HepG2 (cell line): Measurements from ENCODE around the gene NPPB. TPM values are rescaled to one million over a fixed set of nuclear protein-coding genes. Genes with fewer than 3 reads are reported as not detected.

Experiments used
- AGO2 ChIP-seq: fragments of 200-400 bp; formaldehyde crosslinking; optimal IDR thresholded peaks from 2 replicates; pipeline ENCODE3; 2017; ENCODE audit warnings: mild to moderate bottlenecking, low read depth, low read length, moderate library complexity
- CENPBD1 ChIP-seq: sonication (generic); formaldehyde crosslinking; IDR thresholded peaks from 2 replicates; pipeline ENCODE4 v1.8.0; 2022; ENCODE audit warnings: missing genetic modification reagents, low read depth, mild to moderate bottlenecking, borderline replicate concordance
- HNF4A ChIP-seq: sonication (generic); formaldehyde crosslinking; IDR thresholded peaks from 2 replicates; pipeline ENCODE4 v1.4.0; 2020; ENCODE audit warnings: missing genetic modification reagents
- KDM6A ChIP-seq: IDR thresholded peaks from 2 replicates; pipeline ENCODE4 v1.6.1; 2016; ENCODE audit warnings: low read depth
- MXD3 ChIP-seq: IDR thresholded peaks from 2 replicates; pipeline ENCODE4 v1.6.1; 2016; ENCODE audit warnings: mild to moderate bottlenecking, missing biosample characterization, missing genetic modification reagents
- NAIF1 ChIP-seq: sonication (generic); formaldehyde crosslinking; IDR thresholded peaks from 2 replicates; pipeline ENCODE4 v1.5.0; 2020; ENCODE audit warnings: mild to moderate bottlenecking, missing genetic modification reagents, borderline replicate concordance
- NBN ChIP-seq: fragments of 450-650 bp; conservative IDR thresholded peaks from 2 replicates; pipeline ENCODE4 v1.6.1; 2017
- PITX1 ChIP-seq: sonication (generic); formaldehyde crosslinking; IDR thresholded peaks from 2 replicates; pipeline ENCODE4 v1.5.1; 2020; ENCODE audit warnings: mild to moderate bottlenecking, missing genetic modification reagents
- SIX1 ChIP-seq: sonication (generic); formaldehyde crosslinking; IDR thresholded peaks from 2 replicates; pipeline ENCODE4 v1.4.0; 2020; ENCODE audit warnings: missing genetic modification reagents, borderline replicate concordance
- SNRNP70 ChIP-seq: fragments of 200-400 bp; formaldehyde crosslinking; IDR thresholded peaks from 2 replicates; pipeline ENCODE4 v1.6.1; 2017; ENCODE audit warnings: mild to moderate bottlenecking, low read depth, low read length, moderate library complexity
- SRF ChIP-seq: IDR thresholded peaks from 2 replicates; pipeline ENCODE4 v1.6.1; 2011; ENCODE audit warnings: mild to moderate bottlenecking, low read depth, low read length, moderate library complexity
- THAP11 ChIP-seq: IDR thresholded peaks from 2 replicates; pipeline ENCODE4 v1.6.1; 2016; ENCODE audit warnings: missing biosample characterization, missing genetic modification reagents
- ZNF274 ChIP-seq: sonication (generic); formaldehyde crosslinking; IDR thresholded peaks from 2 replicates; pipeline ENCODE4 v1.5.1; 2020; ENCODE audit warnings: mild to moderate bottlenecking, missing genetic modification reagents
- ZNF432 ChIP-seq: sonication (generic); formaldehyde crosslinking; IDR thresholded peaks from 2 replicates; pipeline ENCODE4 v1.5.0; 2020; ENCODE audit warnings: missing genetic modification reagents, mild to moderate bottlenecking, borderline replicate concordance
- ZNF713 ChIP-seq: sonication (generic); formaldehyde crosslinking; IDR thresholded peaks from 2 replicates; pipeline ENCODE4 v1.4.0; 2020; ENCODE audit warnings: mild to moderate bottlenecking, missing genetic modification reagents
- ZNF720 ChIP-seq: sonication (generic); formaldehyde crosslinking; IDR thresholded peaks from 2 replicates; pipeline ENCODE4 v1.4.0; 2020; ENCODE audit warnings: missing genetic modification reagents
- ZSCAN31 ChIP-seq: sonication (generic); formaldehyde crosslinking; IDR thresholded peaks from 2 replicates; pipeline ENCODE4 v1.5.0; 2020; ENCODE audit warnings: low read depth, mild to moderate bottlenecking, missing genetic modification reagents
- polyA plus RNA-seq, 8 experiments: library from polyadenylated mRNA; depleted of rRNA in 3 of 8; stranded (reverse) in 7 of 8; unstranded in 1 of 8; fragments of >200 nt; fragmentation: Illumina TruSeq in 4 of 8; extraction: Trizol in 4 of 8; gene quantifications; 2 replicates each; pipeline versions ENCODE4 v1.2.1 to v1.2.3, GENCODE V29; 2011 to 2016; ENCODE audit warnings: low read depth in 4 of 8, missing spikeins in 1 of 8, mixed read lengths in 1 of 8; ENCODE audit not compliant: insufficient read depth in 1 of 8
- total RNA-seq, 5 experiments: library from RNA; depleted of rRNA; stranded (reverse); fragments of >200 nt; fragmentation: Illumina TruSeq; extraction: Trizol; gene quantifications; 2 replicates each; pipeline ENCODE4 v1.2.3, GENCODE V29; 2016; ENCODE audit warnings: low read depth in 1 of 5

The NPPB gene
- total and polyA plus RNA-seq, 2 of the 13 experiments (the other 11 are each of a cell fraction or from before 2014, with no cell fraction given): 1.9 TPM; not detected in 1

DNA sequence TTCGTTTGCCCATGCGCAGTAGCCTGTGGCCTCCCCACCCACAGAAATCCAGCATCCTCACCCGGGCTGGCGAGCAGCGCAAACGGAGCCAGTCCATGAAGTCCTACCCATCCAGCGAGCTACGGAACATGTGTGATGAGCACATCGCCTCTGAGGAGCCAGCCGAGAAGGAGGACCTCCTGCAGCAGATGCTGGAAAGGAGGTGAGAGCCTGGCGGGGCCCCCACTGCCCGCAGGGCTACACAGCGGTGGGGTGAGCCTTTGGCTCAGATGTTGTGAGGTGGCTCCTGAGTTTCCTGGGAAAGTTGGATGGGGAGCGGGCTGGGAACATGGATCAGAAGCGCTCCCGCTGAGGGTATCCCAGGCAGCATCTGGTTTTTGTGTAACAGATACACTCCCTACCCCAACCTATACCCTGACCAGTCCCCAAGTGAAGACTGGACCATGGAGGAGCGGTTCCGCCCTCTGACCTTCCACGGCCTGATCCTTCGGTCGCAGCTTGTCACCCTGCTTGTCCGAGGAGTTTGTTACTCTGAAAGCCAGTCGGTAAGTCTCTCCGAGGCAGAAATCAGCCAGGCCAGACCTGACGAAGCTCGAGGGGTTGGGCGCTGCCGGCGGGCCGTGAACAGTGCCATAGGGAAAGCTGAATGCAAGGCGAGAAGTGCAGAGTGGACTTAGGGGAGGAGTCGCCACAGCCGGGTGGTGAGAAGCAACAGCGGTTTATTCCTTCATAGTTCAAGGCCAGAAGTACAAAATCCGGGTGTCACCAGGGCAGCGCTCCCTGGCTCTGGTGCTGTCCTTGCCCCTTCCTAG, 21.6 kb downstream of the NPPB start (continued):
- no peak for TF ChIP-seq SIX1 (CRISPR knock-in tag)
- no peak for TF ChIP-seq ZNF720 (CRISPR knock-in tag)
- no peak for TF ChIP-seq ZSCAN31 (CRISPR knock-in tag)
- no peak for TF ChIP-seq NAIF1 (CRISPR knock-in tag)
- no peak for TF ChIP-seq PITX1 (CRISPR knock-in tag)
- peak; percentile 36 for TF ChIP-seq AGO2
- TF ChIP-seq NBN: no peak
- no peak for TF ChIP-seq ZNF432 (CRISPR knock-in tag)
- TF ChIP-seq KDM6A (CRISPR knock-in tag): no peak
- TF ChIP-seq SNRNP70: no peak
- TF ChIP-seq THAP11 (CRISPR knock-in tag): no peak
- peak; percentile 26; the same call in 1 of the 2 replicates for TF ChIP-seq HNF4A (CRISPR knock-in tag)
- TF ChIP-seq CENPBD1: no peak
- no peak for TF ChIP-seq SRF
- no peak for TF ChIP-seq MXD3 (CRISPR knock-in tag)
- no peak for TF ChIP-seq ZNF713 (CRISPR knock-in tag)
- TF ChIP-seq ZNF274: no peak
